Transverse colon (tissue), 4 donors: ENCODE measurements around the gene GPR55. TPM values are rescaled to one million over a fixed set of nuclear protein-coding genes. Genes with fewer than 3 reads are reported as not detected.

ENCODE experiments used
- DNase-seq: peaks from one replicate; pipeline ENCODE4 v3.0.0-alpha.2; 2019
- H3K27ac ChIP-seq, 4 donors: fragments of 200-600 bp; sonication (generic); 2 replicates each; pipeline ENCODE4 v1.5.1; 2016 to 2018; ENCODE audit warnings: inconsistent platforms in 4 of 4
- H3K27me3 ChIP-seq: fragments of 200-600 bp; sonication (generic); 2 replicates; pipeline ENCODE4 v1.5.1; 2017; ENCODE audit warnings: inconsistent platforms
- H3K36me3 ChIP-seq, 4 donors: fragments of 200-600 bp; sonication (generic); 2 replicates each; pipeline ENCODE4 v1.5.1; 2017 to 2019; ENCODE audit warnings: inconsistent platforms in 4 of 4
- H3K4me1 ChIP-seq, 4 donors: fragments of 200-600 bp; sonication (generic); 2 replicates each; pipeline ENCODE4 v1.5.1; 2017 to 2020; ENCODE audit warnings: inconsistent platforms in 4 of 4
- H3K4me3 ChIP-seq, 4 donors: fragments of 200-600 bp; sonication (generic); 1 replicate in 1 of 4; 2 replicates in 3 of 4; pipeline versions ENCODE4 v1.5.1 to v1.6.1; 2017 to 2019; ENCODE audit warnings: inconsistent platforms in 4 of 4
- H3K9me3 ChIP-seq, 2 donors: fragments of 200-600 bp; sonication (generic); 2 replicates each; pipeline ENCODE4 v1.5.1; 2017 to 2019; ENCODE audit warnings: inconsistent platforms in 2 of 2
- CTCF ChIP-seq, 5 experiments: fragments of 200-600 bp in 3 of 5; fragments of 450-650 bp in 2 of 5; sonication (generic) in 3 of 5; IDR thresholded peaks; 1 replicate in 2 of 5; 2 replicates in 3 of 5; pipeline ENCODE4 v1.5.1; 2016 to 2017; ENCODE audit warnings: antibody characterized with exemption in 5 of 5, inconsistent platforms in 3 of 5, mild to moderate bottlenecking in 2 of 5, moderate library complexity in 1 of 5
- EP300 ChIP-seq: sonication (generic); formaldehyde crosslinking; IDR thresholded peaks from one replicate; pipeline ENCODE4 v1.6.1; 2017; ENCODE audit warnings: antibody characterized with exemption, low read depth
- POLR2A ChIP-seq: fragments of 450-650 bp; IDR thresholded peaks from one replicate; pipeline ENCODE4 v1.6.1; 2016; ENCODE audit warnings: antibody characterized with exemption, mild to moderate bottlenecking, moderate library complexity
- POLR2AphosphoS5 ChIP-seq, 3 donors: sonication (generic); formaldehyde crosslinking; IDR thresholded peaks; one replicate each; pipeline ENCODE4 v1.6.1; 2016; ENCODE audit warnings: antibody characterized with exemption in 3 of 3
- WGBS, 2 donors: methylation state at CpG; one replicate each; pipeline ENCODE4 v1.1.5; 2018; ENCODE audit warnings: low coverage in 1 of 2; 5-methylcytosine and 5-hydroxymethylcytosine counted together
- in situ Hi-C, 4 donors: fragments of 200-750 bp; cut with MboI; loops; one replicate each; pipeline versions ENCODE4 v1.15.0 to v1.15.1; 2017; ENCODE audit warnings: low sequenced_read_pairs in 3 of 4, low pct_ligation_motif_present in 1 of 4, low pct_unique_long_range_greater_than_20kb in 1 of 4
- intact Hi-C: fragments of 100-400 bp; cut with DNase I; formaldehyde crosslinking; loops from one replicate; pipeline ENCODE4 v1.15.1; 2023; ENCODE audit warnings: low total_unique reads
- total RNA-seq, 4 donors: library from RNA; depleted of rRNA; stranded (reverse); fragments of >200 nt; gene quantifications; one replicate each; pipeline ENCODE4 v1.1.0, GENCODE V29; 2016

The GPR55 gene
- total RNA-seq, 4 donors from 2014 or later, result 0.40 to 16.1 (median 2.0) TPM

GRCh38 chr2:230931556-230932231 is 6.7 kb upstream of the GPR55 start:
- H3K27ac ChIP-seq, result no peak overlapping the region
- in situ Hi-C loops (no loop called here), intact Hi-C loops (no loop called here)
- no peak for TF ChIP-seq CTCF (IDR thresholded peaks at IDR 0.05)
- TF ChIP-seq POLR2AphosphoS5 (IDR thresholded peaks at IDR 0.05), result no peak
- no peak for TF ChIP-seq POLR2A
- TF ChIP-seq EP300, result no peak
- H3K36me3 ChIP-seq, result no peaks in the 10 kb centered on the region
- DNase-seq, result no peak
- no peaks in the 10 kb centered on the region for H3K27me3 ChIP-seq
- H3K4me1 ChIP-seq, result no peaks in the 10 kb centered on the region
- WGBS, 2 donors, result 91% methylated on average over 22 of the region's 22 CpGs; no CpG with 5 or more reads in 1 of the 2 donors
- H3K9me3 ChIP-seq, result no peaks in the 10 kb centered on the region
- no peak overlapping the region for H3K4me3 ChIP-seq

GRCh38 chr2:230930928-230931555 is 6.0 kb upstream of the GPR55 start:
- in situ Hi-C loops (no loop called here), intact Hi-C loops (no loop called here)
- H3K9me3 ChIP-seq, result no peaks in the 10 kb centered on the region
- H3K36me3 ChIP-seq, result no peaks in the 10 kb centered on the region
- H3K4me3 ChIP-seq, result no peak overlapping the region
- TF ChIP-seq POLR2AphosphoS5 (IDR thresholded peaks at IDR 0.05) (no peak), CTCF (IDR thresholded peaks at IDR 0.05) (no peak), EP300 (no peak), POLR2A (no peak)
- no peak overlapping the region for H3K27ac ChIP-seq
- DNase-seq, result no peak
- H3K27me3 ChIP-seq, result no peaks in the 10 kb centered on the region
- WGBS, 2 donors, result 67 to 70% methylated on average over 3 to 10 of the region's 10 CpGs
- no peaks in the 10 kb centered on the region for H3K4me1 ChIP-seq

GRCh38 chr2:230930149-230930780 is 5.2 kb upstream of the GPR55 start:
- H3K4me1 ChIP-seq, result no peaks in the 10 kb centered on the region
- TF ChIP-seq POLR2AphosphoS5 (IDR thresholded peaks at IDR 0.05) (no peak), EP300 (no peak), POLR2A (no peak), CTCF (IDR thresholded peaks at IDR 0.05) (no peak)
- H3K27me3 ChIP-seq, result no peaks in the 10 kb centered on the region
- H3K36me3 ChIP-seq, result no peaks in the 10 kb centered on the region
- WGBS, 2 donors, result 79 to 82% methylated on average over 6 to 7 of the region's 7 CpGs
- intact Hi-C loops (no loop called here), in situ Hi-C loops (no loop called here)
- H3K27ac ChIP-seq, result no peak overlapping the region
- no peak overlapping the region for H3K4me3 ChIP-seq
- no peak for DNase-seq
- H3K9me3 ChIP-seq, result no peaks in the 10 kb centered on the region

- intact Hi-C loops, result no loop called here
- no peaks in the 10 kb centered on the region for H3K36me3 ChIP-seq
- no peaks in the 10 kb centered on the region for H3K27me3 ChIP-seq
- in situ Hi-C loops, result no loop called here
- 80 to 82% methylated on average over 6 to 10 of the region's 10 CpGs for WGBS, 2 donors
- no peaks in the 10 kb centered on the region for H3K9me3 ChIP-seq
- TF ChIP-seq POLR2A (no peak), POLR2AphosphoS5 (IDR thresholded peaks at IDR 0.05) (no peak), CTCF (IDR thresholded peaks at IDR 0.05) (no peak), EP300 (no peak)
- H3K4me1 ChIP-seq, result no peaks in the 10 kb centered on the region
- H3K27ac ChIP-seq, result no peak overlapping the region
- no peak for DNase-seq
- H3K4me3 ChIP-seq, result no peak overlapping the region
Observed at GRCh38 chr2:230929381-230930148, 4.5 kb upstream of the GPR55 start.
